Natural killer cell (primary cell): ENCODE data around the gene HDAC11. TPM values are rescaled to one million over a fixed set of nuclear protein-coding genes. Genes with fewer than 3 reads are reported as not detected.

Experiments
- ATAC-seq, 3 donors: fragments of 150-1000 bp in 2 of 3; fragments of 200-7000 bp in 1 of 3; cut with Tn5 transposase; 1 replicate in 1 of 3; 2 replicates in 2 of 3; pipeline ENCODE4 v1.10.0; 2021; ENCODE audit warnings: mild to moderate bottlenecking in 2 of 3, moderate library complexity in 2 of 3
- DNase-seq, 2 donors: peaks; one replicate each; pipeline versions ENCODE4 v3.0.0 to v3.0.0-alpha.2; 2013 to 2021; ENCODE audit warnings: mixed read lengths in 1 of 2
- H3K27ac ChIP-seq: one replicate; pipeline ENCODE4 v1.5.1; 2013; ENCODE audit warnings: mild to moderate bottlenecking, low read length
- H3K27me3 ChIP-seq: one replicate; pipeline ENCODE4 v1.6.1; 2013; ENCODE audit warnings: low read length; ENCODE audit not compliant: control insufficient read depth, insufficient read depth
- H3K36me3 ChIP-seq: one replicate; pipeline ENCODE4 v1.6.1; 2013; ENCODE audit warnings: low read length; ENCODE audit not compliant: control insufficient read depth, insufficient read depth
- H3K4me1 ChIP-seq: one replicate; pipeline ENCODE4 v1.6.1; 2013; ENCODE audit warnings: low read length; ENCODE audit not compliant: control insufficient read depth, insufficient read depth
- H3K4me3 ChIP-seq: one replicate; pipeline ENCODE4 v1.5.1; 2013; ENCODE audit warnings: low read length
- H3K9me3 ChIP-seq: one replicate; pipeline ENCODE4 v1.6.1; 2013; ENCODE audit warnings: low read length; ENCODE audit not compliant: control insufficient read depth, insufficient read depth
- H3K27ac Mint-ChIP-seq, 2 donors: one replicate each; pipeline ENCODE4 v1.8.0; 2022; ENCODE audit warnings: mild to moderate bottlenecking in 2 of 2, mixed read lengths in 2 of 2, moderate library complexity in 1 of 2
- H3K27me3 Mint-ChIP-seq, 2 donors: one replicate each; pipeline ENCODE4 v1.8.0; 2022; ENCODE audit warnings: low read depth in 2 of 2, mixed read lengths in 2 of 2
- H3K36me3 Mint-ChIP-seq: one replicate; pipeline ENCODE4 v1.8.0; 2022; ENCODE audit warnings: mixed read lengths
- H3K4me1 Mint-ChIP-seq, 2 donors: one replicate each; pipeline ENCODE4 v1.8.0; 2022; ENCODE audit warnings: mixed read lengths in 2 of 2
- H3K4me3 Mint-ChIP-seq: one replicate; pipeline ENCODE4 v1.8.0; 2022; ENCODE audit warnings: mild to moderate bottlenecking, moderate library complexity, mixed read lengths
- H3K9me3 Mint-ChIP-seq, 2 donors: one replicate each; pipeline ENCODE4 v1.8.0; 2022; ENCODE audit warnings: mixed read lengths in 2 of 2
- CTCF ChIP-seq: fragments of 200-600 bp; IDR thresholded peaks from one replicate; pipeline ENCODE4 v1.8.0; 2022; ENCODE audit warnings: antibody characterized with exemption
- WGBS: methylation state at CpG from one replicate; pipeline ENCODE4 v1.1.7; 2013; ENCODE audit warnings: missing lambda C conversion rate; ENCODE audit not compliant: insufficient coverage; 5-methylcytosine and 5-hydroxymethylcytosine counted together
- intact Hi-C: fragments of 100-400 bp; cut with micrococcal nuclease; formaldehyde crosslinking; loops from one replicate; pipeline ENCODE4 v1.14.2; 2022
- total RNA-seq, 4 donors: library from RNA; stranded (reverse); fragments of 120-200 nt in 1 of 4; gene quantifications; one replicate each; pipeline versions ENCODE4 v1.2.3 to v1.2.4, GENCODE V29; 2013 to 2022

Gene HDAC11
- total RNA-seq, 3 donors from 2014 or later (not counting 1 experiment from before 2014, with no cell fraction given): 3.4 to 5.3 (median 3.9) TPM

- WGBS: 91% methylated on average over 4 of the region's 4 CpGs
- Mint-ChIP-seq H3K4me1 (peaks cover 5 to 7% of the 10 kb centered on the region in 2 donors), H3K4me3 (no peak overlapping the region), H3K36me3 (no peaks in the 10 kb centered on the region), H3K9me3 (no peaks in the 10 kb centered on the region), H3K27ac (no peak overlapping the region), H3K27me3 (peaks cover 5 to 7% of the 10 kb centered on the region in 2 donors)
- ATAC-seq: no peak
- peaks cover 3% of the 10 kb centered on the region for H3K9me3 ChIP-seq
- no peak overlapping the region for H3K4me3 ChIP-seq
- no peak for DNase-seq
- intact Hi-C loops: no loop called here
- H3K27me3 ChIP-seq: no peaks in the 10 kb centered on the region
- H3K4me1 ChIP-seq: peaks cover 1% of the 10 kb centered on the region
- no peak for TF ChIP-seq CTCF
- H3K36me3 ChIP-seq: no peaks in the 10 kb centered on the region
- H3K27ac ChIP-seq: no peak overlapping the region
Observed at GRCh38 chr3:13457593-13457992, 22.5 kb upstream of the HDAC11 start.

- no peak for DNase-seq
- H3K36me3 ChIP-seq: no peaks in the 10 kb centered on the region
- peaks cover 3% of the 10 kb centered on the region for H3K9me3 ChIP-seq
- peaks cover 7 to 10% of the 10 kb centered on the region in 2 donors for H3K27me3 Mint-ChIP-seq
- H3K36me3 Mint-ChIP-seq: no peaks in the 10 kb centered on the region
- H3K4me1 Mint-ChIP-seq: peaks cover 5% of the 10 kb centered on the region in 2 donors
- no peak overlapping the region for H3K4me3 ChIP-seq
- ATAC-seq: no peak
- no peak for TF ChIP-seq CTCF
- no peak overlapping the region for H3K27ac Mint-ChIP-seq
- H3K27me3 ChIP-seq: no peaks in the 10 kb centered on the region
- H3K4me1 ChIP-seq: no peaks in the 10 kb centered on the region
- H3K27ac ChIP-seq: no peak overlapping the region
- no peak overlapping the region for H3K4me3 Mint-ChIP-seq
- intact Hi-C loops: no loop called here
- H3K9me3 Mint-ChIP-seq: no peaks in the 10 kb centered on the region
- 86% methylated on average over 9 of the region's 9 CpGs for whole genome bisulfite sequencing
Observed at GRCh38 chr3:13459605-13460340, 20.3 kb upstream of the HDAC11 start.

- ATAC-seq: no peak
- 95% methylated on average over 4 of the region's 7 CpGs for WGBS
- intact Hi-C loops: no loop called here
- Mint-ChIP-seq H3K4me3 (no peak overlapping the region), H3K4me1 (peaks cover 5% of the 10 kb centered on the region in 2 donors), H3K27me3 (peaks cover 12% of the 10 kb centered on the region in 2 donors), H3K27ac (no peak overlapping the region), H3K9me3 (no peaks in the 10 kb centered on the region), H3K36me3 (no peaks in the 10 kb centered on the region)
- H3K4me1 ChIP-seq: no peaks in the 10 kb centered on the region
- no peaks in the 10 kb centered on the region for H3K27me3 ChIP-seq
- peaks cover 3% of the 10 kb centered on the region for H3K9me3 ChIP-seq
- no peak overlapping the region for H3K27ac ChIP-seq
- TF ChIP-seq CTCF: no peak
- no peaks in the 10 kb centered on the region for H3K36me3 ChIP-seq
- no peak overlapping the region for H3K4me3 ChIP-seq
- no peak for DNase-seq
Observed at GRCh38 chr3:13460341-13460736, 19.8 kb upstream of the HDAC11 start.
